A549 (cell line): Measurements from ENCODE around the gene RIMKLA.

Source experiments
- CTCF ChIP-seq: fragments of >200 bp; sonication (Bioruptor Twin); formaldehyde crosslinking; IDR thresholded peaks from 3 replicates; pipeline ENCODE4 v1.5.1; 2016
- EHMT2 ChIP-seq: fragments of 200-600 bp; sonication (generic); IDR thresholded peaks from 2 replicates; pipeline ENCODE4 v1.6.1; 2016; ENCODE audit warnings: antibody characterized with exemption, low read depth, mild to moderate bottlenecking, moderate library complexity
- POLR2A ChIP-seq: IDR thresholded peaks from 2 replicates; pipeline ENCODE4 v1.6.1; 2012; ENCODE audit warnings: mild to moderate bottlenecking, low read length
- REST ChIP-seq: fragments of 200-600 bp; sonication (generic); IDR thresholded peaks from 2 replicates; pipeline ENCODE4 v1.6.1; 2016; ENCODE audit warnings: antibody characterized with exemption, mild to moderate bottlenecking, moderate library complexity

GRCh38 chr1:42372796-42373195, 7.8 kb upstream of the RIMKLA start:
- TF ChIP-seq CTCF (no peak), POLR2A (no peak), REST (no peak), EHMT2 (no peak)
